ENCODE data around the gene SPPL2B. TPM values are rescaled to one million over a fixed set of nuclear protein-coding genes. Genes with fewer than 3 reads are reported as not detected.
A peak's percentile ranks its signal among the peaks of the same experiment; 100 is the strongest.
"Not testable (repeated sequence)": the region's sequence is repeated elsewhere in the genome, so short reads cannot be mapped to it uniquely, and the experiment has no call there.

Gene SPPL2B
- total RNA-seq, 2 donors from 2014 or later, result 22.9 to 33.7 TPM

GRCh38 chr19:2345076-2345475 lies 16.6 kb downstream of the SPPL2B start:
- ATAC-seq, result no peak
- intact Hi-C loops (cut with DNase I), result no loop called here
- DNase-seq, result no peak

- DNase-seq, result peak; percentile 67
- intact Hi-C loops (cut with DNase I), result no loop called here
- ATAC-seq, result peak in 1 of 2 donors; percentile 61
Observed at GRCh38 chr19:2345794-2346663, 17.5 kb downstream of the SPPL2B start.

- intact Hi-C loops (cut with DNase I); DNase-seq; ATAC-seq: not testable (repeated sequence)
Observed at GRCh38 chr19:2349818-2350217, 21.3 kb downstream of the SPPL2B start.

GRCh38 chr19:2350656-2351055 lies 22.2 kb downstream of the SPPL2B start:
- intact Hi-C loops (cut with DNase I), result no loop called here
- DNase-seq (no peak), ATAC-seq (no peak)

DNA sequence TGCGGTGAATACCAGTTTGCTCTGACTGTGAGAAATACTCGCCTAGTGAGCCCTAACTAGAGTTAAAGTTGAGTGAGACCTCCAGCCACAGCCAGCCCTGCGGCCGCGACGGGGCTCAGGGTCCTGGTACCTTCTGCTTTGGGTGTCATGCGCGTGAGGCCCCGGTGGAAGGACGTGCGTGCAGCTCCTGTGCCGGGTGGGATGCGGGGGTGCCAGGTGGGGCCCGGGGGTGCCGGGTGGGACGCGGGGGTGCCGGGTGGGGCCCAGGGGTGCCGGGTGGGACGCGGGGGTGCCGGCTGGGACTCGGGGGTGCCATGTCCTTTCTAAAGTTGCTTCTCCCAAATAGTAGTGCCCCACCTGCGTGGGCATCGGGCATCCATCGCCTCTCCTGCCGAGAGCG lies 23.1 kb downstream of the SPPL2B start:
- DNase-seq (no peak), ATAC-seq (no peak)
- intact Hi-C loops (cut with DNase I), result no loop called here

GRCh38 chr19:2352121-2352520 lies 23.6 kb downstream of the SPPL2B start:
- intact Hi-C loops (cut with DNase I), result no loop called here
- no peak for DNase-seq
- ATAC-seq, result peak in 1 of 2 donors; percentile 10

GRCh38 chr19:2353159-2353886 lies 24.8 kb downstream of the SPPL2B start:
- ATAC-seq, result no peak
- intact Hi-C loops (cut with DNase I), result no loop called here
- no peak for DNase-seq

DNA sequence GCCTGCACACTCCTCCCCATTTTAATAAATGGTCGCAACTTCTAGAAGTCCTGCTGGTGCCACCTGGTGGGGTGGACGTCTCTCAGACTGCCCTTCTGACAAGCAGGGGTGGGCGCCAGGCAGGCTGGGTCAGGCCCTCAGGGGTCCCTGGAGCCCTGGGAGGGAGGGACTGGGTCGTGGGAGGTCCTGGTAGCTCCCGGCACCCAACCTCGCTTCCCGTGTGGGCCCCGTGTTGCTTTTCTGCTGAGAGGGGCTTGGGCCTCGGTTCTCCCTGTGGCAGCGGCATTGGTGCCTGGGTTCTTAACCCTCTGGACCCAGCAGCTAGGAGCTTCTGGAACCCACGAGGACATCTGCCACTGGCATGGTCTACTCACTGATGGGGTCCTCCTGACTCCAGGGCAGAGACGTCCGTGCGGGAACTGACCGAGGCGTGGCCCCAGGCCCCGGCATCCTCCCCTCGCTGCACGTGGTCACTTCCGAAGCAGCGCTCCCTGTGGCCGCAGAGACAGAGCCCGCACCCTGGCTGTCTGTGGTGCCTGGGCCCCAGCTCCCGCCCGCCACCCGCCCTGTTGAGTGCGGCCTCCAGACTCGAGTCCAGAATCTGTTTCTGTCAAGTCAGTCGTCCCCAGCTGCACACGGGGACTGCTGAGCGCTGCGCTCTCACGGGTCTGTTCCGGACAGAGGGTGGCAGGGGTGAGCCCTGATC lies 25.6 kb downstream of the SPPL2B start:
- ATAC-seq (no peak), DNase-seq (no peak)
- intact Hi-C loops (cut with DNase I), result no loop called here

- ATAC-seq (no peak), DNase-seq (no peak)
- intact Hi-C loops (cut with DNase I), result no loop called here
Observed at GRCh38 chr19:2354670-2355069, 26.2 kb downstream of the SPPL2B start.

- DNase-seq (no peak), ATAC-seq (no peak)
- intact Hi-C loops (cut with DNase I), result no loop called here
Observed at GRCh38 chr19:2355168-2356035, 26.9 kb downstream of the SPPL2B start.

DNA sequence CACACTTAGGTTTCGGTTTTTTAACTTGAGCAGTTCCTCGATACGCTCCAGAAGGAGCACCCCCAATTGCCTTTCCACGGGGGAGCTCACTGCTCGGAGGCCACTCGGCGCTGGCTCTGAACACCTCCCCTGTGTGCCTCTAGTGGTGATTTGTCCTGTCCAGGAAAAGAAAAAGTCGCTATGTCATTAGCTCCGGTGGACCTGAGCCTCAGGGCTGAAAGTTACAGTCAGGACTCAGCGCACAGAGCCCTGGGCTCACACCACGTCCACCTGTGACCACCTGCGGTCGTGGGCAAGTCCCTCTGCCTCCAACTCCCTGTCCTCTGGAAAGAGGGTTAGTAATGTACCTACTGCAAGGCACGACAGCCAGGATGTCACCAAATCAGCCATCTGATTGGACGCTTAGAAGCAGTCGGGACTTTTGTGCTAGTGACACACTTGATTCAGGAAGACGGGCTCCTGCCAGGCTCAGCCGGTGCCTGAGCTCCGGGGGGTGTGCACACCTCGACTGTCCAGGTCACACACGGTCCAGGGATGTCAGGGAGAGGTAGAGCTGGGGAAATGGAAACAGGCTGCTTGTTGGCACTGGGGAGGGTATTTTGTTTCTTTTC lies 27.7 kb downstream of the SPPL2B start:
- intact Hi-C loops (cut with DNase I), result no loop called here
- ATAC-seq (no peak), DNase-seq (no peak)

DNA sequence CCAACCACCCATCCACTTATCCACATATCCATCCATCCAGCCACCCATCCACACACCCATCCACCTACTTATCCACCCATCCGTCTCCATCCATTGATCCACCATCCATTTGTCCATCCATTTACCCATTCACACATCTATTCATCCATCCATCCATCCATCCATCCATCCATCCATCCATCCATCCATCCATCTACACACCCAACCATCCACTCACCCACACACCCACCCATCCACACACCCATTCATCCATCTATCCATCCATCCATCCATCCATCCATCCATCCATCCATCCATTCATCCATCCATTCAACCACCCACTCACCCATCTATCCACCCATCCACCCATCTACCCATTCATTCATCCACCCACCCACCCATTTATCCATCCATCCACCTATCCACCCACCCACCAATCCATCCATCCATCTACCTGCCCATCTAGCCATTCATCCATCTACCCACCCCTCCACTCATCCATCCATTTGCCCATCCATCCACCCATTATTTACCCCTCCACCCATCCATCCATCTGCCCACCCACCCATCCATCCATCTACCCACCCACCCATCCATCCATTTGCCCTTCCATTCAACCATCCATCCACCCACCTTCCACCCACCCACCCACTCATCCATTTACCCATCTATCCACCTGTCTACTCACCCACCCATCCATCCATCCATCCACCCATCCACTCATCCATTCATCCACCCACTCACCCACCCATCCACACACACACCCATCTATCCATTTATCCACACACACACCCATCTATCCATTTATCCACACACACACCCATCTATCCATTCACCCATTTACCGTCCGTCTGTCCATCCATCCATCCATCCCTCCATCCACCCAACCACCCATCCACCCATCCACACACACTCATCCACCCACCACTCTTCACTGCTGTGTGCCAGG lies 29.1 kb downstream of the SPPL2B start:
- no peak for DNase-seq
- no peak for ATAC-seq
- intact Hi-C loops (cut with DNase I), result no loop called here

DNA sequence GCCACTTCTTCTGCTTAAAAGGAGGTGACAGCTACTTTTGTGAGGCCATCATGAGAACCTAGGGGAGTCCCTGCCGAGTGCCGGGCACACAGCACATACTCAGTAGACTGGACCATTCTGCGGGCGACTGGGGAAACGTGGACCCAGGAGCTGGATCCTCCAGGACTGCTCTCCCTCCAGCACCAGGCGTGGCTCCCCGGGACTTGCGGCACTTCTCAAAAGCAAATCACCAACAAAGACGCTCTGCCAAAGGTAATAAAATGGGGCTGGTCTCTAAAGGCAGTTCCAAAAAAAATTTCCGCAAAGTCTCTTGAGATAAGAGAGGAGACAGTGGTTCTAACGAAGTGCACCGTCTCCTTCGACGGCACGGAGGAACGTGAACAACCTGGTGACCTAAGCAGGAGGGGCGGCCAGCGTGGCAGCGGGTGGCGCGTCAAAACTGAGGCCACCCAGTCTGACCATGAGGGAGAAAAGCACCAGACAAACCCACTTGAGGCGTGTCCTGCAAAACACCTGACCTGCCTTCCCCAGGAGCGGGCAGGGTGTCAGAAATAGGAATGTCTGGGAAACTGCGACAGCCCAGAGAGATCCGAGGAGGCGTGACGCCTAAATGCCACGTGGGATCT lies 30.2 kb downstream of the SPPL2B start:
- DNase-seq (no peak), ATAC-seq (no peak)
- intact Hi-C loops (cut with DNase I), result no loop called here

DNA sequence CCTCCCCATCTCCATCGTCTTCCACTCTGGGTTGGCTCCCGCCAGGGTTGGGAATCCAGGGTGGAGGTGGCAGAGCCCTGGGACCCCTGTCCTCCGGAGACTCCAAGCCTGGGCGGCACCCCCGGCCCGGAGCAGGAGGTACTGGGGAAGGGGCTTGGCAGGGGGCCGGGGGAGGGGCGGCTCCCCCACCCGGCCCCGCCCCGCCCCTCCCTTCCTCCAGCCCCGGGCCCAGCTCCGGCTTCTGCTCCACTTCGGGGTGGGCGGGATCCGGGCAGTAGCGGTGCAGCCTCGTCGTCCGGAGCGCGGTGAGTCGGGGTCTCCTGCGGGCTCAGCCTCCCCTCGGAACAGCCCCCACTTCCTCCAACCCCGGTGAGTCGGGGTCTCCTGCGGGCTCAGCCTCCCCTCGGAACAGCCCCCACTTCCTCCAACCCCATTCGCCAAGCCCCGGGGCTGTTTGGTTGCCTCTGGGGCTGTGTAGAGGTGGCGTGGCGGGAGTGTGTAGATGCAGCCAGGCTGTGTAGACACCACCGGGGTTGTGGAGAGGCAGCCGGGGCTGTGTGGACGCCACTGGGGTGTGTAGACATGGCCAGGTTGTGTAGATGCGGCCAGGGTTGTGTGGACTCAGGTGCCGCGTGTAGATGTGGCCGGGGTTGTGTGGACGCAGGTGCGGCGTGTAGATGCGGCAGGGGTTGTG lies 31.7 kb downstream of the SPPL2B start, which contains the start of gene TMPRSS9:
Gene TMPRSS9, plus strand, starts transcription at position 274 of the 694 bp plus-strand sequence. CDS start 29,521 bp downstream, outside the sequence.
- DNase-seq (no peak), ATAC-seq (no peak)
- intact Hi-C loops (cut with DNase I), result no loop called here

- ATAC-seq (no peak), DNase-seq (no peak)
- intact Hi-C loops (cut with DNase I), result no loop called here
Observed at GRCh38 chr19:2360833-2361232, 32.3 kb downstream of the SPPL2B start.

GRCh38 chr19:2361246-2362045 lies 33.0 kb downstream of the SPPL2B start:
- intact Hi-C loops (cut with DNase I), result no loop called here
- ATAC-seq (no peak), DNase-seq (no peak)
